HG03378 (cell line): ENCODE results near the gene CCDC138.

Experiments used
- ATAC-seq: cut with Tn5 transposase; IDR thresholded peaks from one replicate; pipeline ENCODE4 v1.9.1; 2021; ENCODE audit warnings: mild to moderate bottlenecking, moderate library complexity; ENCODE audit not compliant: unreplicated experiment

The CCDC138 gene

DNA sequence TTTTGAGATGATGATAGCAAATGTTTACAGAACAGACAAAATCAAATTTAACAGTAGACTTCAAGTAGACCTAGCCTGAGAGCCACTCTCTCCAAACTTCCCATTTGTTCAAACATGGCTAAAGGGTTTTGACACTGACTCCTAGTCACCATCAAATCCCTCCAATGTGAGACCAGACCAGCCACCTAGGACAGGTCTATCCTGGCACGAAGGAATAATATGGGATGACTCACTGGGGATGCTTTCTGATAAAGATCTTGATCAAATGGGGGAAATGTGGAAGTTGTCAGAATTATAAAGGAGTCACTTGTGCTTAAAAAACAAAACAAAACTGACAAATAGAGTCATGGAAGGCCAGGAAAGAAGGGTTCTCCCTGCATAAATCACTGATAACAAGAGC, 106.7 kb downstream of the CCDC138 start:
- ATAC-seq, result no peak

DNA sequence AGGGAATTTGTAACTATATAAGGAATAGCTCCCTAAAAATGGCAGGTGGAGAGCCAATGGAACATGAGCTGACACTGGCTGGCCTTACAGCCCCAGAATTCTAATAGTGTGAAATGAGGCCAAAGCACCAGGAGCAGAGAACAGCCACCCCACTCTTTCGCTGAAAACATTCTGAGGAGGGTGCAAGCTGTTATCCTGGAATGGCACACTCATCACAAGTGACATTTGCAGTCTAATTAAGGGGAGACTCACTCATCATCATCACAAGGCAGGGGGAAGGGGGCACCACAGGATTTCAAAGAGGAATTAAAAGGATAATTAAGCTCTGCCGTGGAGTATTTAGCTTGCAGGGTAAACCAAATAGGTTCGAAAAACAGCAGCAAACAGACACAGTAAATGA, 108.2 kb downstream of the CCDC138 start:
- ATAC-seq, result no peak

DNA sequence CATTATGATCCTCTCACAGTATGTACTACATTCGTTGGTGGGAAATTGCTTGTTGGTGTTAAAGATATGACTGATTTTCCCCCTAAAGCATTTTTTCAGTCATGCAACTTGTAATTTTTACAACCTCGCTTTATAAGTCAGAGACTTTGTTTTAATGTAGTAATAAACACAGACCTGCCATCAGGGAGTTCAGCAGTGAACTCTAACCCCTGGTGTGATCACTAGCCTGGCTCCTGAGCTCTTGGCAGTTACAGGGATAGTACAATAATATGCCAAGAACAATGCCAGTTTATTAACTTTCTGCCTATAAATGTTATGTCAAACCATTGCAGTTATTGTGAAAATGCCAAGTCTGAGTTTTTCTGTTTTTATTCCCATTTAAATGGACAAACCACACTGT, 108.6 kb downstream of the CCDC138 start:
- no peak for ATAC-seq

DNA sequence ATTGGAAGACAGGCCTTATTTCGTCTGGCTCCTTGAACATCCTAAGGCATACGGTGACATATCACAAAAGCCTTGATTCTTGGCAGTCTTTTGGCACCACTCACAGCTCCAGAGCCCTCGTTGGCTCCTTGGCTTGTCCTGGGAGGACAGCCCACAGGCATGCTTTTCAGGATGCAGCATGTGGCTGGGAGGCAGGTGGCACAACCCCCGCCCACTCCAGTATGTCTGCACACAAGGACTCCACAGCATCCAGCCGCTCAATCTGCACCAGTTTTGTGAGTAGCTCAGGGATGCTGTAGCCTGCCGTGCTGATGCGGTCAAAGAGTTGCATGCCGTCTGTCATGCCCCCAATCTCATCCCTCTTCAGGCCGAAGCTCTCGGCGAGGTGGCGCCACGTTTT, 110.2 kb downstream of the CCDC138 start:
- ATAC-seq, result no peak

DNA sequence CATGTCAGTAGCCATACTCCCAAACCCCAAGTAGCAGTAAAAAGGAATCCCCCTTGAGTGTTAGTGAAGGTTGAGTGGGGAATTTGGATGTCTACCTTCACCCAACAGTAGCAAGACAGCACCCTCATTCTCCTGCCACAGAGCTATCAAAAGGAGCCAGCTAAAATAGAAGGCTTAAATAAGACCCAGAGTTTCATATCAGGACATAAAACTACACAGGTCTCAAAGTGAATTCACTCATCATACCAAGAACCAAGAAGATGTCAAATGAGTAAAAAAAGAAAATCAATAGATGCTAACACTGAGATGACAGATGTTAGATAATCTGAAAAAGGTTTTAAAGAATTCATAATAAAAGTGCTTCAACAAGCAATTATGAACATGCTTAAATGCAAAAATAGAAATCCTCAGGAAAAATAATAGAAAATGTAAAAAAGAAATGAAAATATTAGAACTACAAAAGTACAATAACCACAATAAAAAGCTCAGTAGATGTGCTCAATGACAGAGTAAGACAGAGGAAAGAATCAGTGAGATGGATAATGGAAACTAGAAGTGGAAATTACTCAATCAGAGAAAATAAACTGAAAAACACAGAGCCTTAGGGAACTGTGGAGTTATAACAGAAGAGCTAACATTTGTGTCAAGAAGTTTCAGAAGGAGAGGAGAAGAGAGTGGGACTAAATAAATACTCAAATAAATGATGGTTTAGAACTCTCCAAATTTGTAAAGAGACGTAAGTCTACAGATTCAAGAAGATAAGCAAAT, 111.9 kb downstream of the CCDC138 start:
- no peak for ATAC-seq

DNA sequence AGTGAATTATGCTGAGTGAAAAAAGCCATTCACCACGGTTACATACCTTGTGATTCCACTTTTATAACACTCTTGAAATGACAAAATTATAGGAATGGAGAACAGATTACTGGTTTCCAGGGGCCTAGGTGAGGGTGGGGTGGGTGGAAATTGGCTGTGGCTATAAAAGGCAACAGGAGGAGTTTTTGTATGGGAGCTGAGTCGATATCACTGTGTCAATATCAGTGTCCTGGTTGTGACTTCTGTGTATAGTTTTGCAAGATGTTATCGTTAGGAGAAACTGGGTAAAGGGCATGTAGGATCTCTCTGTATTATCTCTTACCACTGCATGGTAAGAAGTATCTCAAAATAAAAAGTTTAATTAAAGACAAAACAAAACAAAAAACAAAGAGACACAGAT, 118.1 kb downstream of the CCDC138 start:
- ATAC-seq, result no peak

DNA sequence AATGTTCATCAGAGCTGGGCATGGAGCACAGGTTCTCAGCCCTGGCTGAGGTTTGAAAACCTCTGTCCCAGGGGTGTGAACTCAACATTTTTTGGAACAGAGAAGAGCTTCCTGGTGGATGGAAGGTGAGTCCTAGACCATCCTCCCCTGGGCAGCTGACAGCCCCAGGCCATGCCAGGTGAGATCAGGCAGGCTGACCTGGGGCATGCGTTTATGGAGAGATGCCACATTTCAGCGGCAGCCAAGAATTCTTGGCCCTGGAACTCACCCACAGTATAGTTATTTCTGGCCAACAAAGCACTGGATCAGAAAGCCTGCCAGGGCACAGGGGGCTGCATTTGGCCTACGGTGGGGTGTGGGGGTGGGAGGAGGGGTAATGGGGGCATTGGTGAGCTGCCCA, 118.6 kb downstream of the CCDC138 start:
- ATAC-seq, result no peak

DNA sequence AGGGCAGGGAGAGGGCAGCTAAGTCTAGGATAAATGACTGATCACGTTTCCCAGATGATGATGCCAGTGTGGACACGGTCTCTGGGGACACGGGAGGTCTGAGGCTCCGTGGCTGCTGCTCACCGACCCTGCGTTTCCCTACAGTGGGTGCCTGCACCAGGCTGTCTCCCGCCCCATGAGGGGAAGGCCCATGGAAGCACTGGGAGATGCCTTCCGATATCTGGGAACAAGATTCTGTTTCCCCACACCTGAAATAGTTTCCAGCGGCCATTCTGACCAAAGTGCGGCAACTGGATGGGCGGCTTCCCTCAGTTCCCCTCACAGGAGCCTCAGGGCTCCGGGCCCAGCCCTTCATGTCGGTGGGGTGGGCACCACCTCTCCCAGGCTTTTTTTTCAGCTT, 119.3 kb downstream of the CCDC138 start:
- ATAC-seq, result no peak

DNA sequence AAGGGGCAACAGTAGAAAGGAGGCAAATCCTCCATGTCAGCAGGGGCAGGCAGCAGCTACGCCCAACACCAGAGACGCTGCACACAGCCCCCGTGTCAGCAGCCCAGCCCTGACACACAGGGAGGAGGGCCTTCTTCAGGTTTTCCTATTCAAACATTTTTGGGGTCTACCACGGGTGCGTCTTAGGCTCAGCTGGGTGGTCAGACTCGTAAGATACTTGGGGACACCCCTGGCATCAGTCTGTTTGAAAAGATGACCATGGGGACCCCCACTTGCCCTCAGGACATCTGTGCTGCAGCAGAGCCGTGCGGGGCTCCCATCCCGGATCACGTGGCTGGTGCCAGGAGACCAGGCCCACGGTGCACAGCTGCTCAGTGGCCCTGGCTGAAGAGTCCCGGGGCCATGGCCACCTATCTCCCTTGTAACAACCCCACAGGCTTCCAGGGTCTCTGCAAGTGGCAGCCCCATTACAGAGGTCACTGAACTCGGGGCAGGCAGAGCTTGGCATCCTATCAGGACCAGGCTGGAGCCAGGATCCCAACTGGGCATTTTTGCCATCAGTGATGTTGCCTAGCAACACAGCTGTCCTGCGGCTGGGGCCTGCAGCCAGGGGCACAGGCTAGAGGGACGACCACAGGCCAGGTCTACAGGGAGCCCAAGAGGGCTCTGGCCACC, 120.0 kb downstream of the CCDC138 start:
- no peak for ATAC-seq

DNA sequence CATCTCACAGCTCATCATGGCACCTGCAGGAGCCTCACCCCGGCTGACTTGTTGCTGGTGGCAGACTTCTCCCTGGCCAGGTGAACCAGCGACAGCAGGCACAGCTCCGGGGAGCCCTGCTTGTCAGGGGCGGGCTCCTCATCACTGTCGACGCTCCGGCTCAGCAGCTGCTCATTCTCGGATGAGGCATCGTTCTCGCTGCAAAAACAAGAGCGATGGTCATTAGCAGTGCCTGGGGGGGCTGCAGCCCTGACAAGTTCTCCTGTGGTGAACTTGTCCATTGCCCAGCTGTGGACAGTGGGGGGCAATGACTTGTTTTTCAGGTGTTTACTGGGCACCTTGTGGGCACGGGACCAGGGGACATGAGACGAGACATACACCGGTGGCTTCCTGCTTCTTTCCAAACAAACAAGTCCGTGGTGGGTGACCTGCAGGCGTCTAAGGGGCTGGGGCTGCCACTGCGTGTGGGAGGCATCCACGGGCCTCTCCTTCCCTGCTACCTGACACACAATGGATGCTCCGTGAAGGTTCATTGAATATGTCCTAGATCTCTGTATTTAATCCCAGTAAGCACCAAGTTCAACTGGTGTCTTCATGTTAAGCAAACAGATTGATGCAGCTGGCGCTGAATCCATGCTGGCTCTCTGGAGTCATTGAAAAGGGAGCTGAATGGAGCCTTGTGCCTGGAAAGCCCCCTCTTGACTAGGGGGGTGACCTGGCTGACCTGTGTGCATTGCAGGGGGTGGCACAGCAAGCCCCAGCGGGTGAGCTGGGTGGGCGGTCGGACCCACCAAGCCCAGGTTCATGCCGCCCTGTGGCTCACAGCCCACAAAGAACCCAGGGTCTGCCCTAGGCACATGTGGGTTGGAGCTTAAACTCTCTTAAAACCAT, 121.5 kb downstream of the CCDC138 start:
- no peak for ATAC-seq

DNA sequence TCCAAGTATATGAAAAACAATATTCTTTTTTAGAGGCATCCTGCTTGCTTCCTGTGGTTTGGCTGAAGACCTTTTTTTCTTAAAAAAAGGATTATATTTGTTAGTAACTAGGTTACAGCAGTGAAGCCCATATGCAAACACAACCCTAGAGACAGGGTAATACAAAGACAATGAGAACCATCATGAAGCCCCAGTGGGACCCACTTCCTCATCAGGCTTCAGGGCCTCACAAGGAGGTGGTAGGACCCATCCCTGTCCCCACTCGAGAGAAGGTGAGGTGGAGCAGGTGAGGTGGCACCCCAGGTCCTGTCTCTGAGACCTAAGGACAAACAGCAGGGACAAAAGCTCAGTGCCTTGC, 122.1 kb downstream of the CCDC138 start:
- no peak for ATAC-seq

DNA sequence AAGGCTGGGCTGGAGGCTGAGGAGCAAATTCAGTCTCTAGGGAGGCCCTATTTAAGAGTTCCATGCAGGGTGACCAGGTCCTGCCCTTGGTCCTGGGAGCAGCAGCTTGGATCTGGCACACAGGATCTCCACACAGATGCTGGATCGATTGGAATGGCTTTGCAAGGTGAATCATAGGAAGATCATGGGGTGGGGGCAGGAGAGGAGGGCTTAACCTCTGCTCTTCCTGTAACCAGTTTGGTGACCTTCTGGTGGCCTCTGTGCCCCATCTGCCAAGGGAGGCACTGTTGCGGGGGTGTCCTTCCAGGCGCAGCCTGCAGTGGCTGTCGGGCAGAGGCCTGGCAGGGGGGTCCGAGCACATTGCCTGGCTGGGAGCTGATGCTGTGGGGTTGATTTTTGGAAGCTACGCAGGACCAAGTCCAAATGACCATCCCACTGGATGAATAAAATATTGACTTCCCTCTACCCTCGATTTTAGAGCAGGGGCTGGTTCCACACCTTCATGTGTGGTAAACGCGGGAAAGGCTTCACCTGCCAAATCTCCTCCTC, 122.8 kb downstream of the CCDC138 start:
- no peak for ATAC-seq

DNA sequence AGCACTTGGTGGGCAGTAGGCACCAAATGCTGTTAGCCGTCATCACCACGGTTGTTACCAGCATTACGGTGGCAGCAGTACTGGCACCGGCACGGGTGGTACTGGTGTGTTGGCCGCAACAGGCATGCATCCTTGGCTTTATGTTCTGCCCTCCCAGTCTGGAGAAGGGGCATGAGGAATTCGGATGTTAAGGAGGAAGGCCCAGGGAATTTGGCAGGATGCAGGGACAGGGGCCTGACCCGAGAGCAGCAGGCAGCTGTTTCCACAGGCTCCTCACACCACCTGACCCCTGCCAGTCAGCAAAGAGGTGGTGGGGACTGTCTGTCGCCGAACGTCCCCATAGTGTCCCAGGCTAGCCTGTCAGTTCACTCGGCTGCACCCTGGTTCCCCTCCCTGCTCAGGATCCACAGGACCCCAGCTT, 123.5 kb downstream of the CCDC138 start:
- ATAC-seq, result no peak

DNA sequence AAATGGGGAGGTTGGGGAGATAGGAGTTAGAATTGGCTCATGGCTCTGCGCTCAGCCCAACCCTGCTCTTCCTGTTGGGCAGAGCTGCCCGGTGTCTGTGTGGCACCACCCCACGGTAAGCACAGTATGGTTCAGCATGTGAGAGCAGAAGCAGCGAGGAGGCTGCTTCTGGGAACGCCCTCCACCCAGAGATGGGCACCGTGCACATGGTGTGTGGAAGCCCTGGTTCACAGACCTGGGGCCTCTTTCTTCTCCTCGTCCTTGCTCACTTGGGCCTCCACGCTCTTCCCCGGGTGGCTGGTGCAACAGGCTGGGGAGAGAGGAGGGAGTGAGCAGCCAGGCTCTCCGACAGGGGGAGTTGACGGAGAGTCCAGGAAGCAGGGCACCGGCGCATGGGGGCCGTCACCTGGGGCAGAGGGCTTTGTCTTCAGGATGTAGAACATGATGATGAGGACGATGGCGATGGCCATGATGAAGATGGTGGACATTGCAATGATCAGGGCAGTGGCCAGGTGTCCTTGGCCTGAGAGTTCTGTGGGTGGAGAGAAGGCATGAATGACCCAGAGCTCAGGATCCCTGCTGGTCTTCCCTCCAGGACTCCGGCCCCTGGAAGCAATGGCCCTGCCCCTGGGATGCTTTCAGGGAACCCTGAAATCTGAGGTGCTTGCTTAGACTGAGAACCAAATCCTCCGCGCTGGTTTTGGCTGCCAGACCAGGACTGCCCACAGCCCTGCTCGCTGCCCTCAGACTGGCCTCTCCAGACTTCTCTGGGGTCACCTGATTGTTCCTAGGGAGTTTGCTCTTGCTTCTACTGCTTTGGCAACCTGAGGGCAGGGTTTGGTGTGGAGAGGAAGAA, 124.2 kb downstream of the CCDC138 start:
- ATAC-seq, result no peak

DNA sequence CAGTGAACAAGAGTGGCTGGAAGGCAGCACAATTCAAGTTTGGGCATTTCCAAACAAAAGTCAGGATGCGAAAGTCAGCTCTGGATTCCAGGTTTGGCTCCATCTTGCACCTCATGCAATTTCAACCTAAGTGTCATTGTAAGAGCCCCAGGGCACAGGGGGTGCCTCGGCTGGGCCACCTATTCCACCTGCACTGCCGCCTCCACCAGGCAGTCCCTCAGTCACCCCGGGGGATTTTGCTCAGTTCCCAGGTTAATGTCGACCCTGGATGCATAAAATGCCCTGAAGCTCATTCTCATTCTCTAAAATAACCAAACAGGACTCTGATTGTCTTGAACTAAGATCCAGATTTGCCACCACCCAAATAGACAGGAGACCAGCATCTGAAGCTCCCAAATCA, 124.8 kb downstream of the CCDC138 start:
- no peak for ATAC-seq

DNA sequence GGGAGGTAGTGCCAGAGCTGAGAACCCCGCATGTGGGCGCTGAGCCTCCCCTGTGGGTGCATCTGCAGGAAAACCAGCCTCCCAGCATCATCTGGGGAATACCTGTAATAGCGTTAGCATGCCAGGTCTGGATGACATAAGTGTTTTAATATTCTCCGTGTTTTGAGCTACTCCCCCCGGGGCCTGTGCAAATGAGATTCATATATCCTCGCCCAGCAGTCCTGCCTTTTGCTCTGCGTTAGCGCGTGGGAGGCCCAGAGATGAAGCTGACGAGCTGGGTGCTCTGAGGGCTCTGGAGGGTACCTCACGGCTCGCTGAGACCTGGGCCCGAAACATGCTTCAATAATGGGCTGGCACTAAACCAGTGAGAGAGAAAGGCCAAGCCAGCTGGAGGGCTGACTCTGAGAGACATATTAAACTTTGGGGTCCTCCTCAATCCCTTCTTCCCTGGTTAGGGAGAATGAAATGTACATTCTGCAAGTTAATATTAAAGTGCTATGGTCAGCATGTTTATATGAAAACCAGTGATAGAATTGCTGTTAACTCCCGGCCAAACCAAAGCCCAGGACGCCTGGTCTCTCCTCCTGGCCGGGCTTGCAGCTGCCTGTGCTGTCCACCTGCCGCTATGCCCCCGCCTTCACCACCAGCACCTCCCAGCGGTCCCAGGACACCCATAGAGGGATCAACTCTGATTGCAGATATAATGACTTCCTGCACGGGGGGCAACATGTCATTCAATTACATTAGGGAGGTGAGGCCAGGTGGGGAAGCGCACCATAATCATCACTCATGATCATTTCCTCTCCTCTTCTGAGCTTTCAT, 125.4 kb downstream of the CCDC138 start:
- no peak for ATAC-seq

DNA sequence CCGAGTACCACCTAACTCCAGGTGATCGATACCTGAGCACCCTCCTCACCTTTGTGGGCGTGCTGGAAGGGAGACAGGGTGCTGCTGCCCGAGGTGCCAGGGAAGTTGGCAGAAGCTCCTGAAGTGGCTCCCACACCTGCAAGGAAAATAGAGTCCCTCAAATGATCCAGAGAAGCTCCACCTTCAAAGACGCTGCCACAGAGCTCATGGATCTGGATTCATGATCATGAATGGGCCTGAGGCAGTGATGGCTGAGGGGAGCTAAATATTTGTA, 126.0 kb downstream of the CCDC138 start:
- ATAC-seq, result no peak

DNA sequence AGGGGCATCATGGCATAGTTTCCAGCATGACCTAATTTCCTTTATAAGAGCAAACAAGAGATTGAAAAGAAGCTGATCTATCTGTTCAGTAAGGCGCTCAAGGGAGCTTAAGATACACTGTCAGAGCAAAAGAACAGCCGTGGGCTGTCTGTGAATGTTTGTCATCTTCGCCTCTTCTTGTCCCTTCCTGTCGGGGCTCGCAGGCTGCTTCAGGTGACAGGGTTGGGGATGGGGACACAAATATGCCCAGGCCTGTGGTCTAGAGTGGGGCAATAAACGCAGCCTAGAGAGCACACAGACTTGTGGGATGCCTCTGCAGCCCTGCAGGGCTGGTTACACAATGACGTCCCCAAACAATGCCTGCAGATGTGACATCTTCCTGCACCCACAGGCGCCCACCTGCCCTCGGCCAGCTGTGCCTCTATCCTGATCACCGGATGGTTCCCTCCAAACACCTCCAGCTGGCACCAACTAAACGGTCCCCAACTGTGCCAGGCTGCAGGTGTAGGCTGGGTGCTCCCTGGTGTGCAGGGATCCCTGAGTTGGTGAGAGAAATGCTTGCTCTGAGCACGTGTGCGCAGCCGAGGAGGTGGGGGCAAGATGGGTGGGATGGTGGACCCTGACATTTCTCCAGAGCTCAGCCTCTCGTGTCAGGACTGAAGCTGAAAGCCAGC, 129.7 kb downstream of the CCDC138 start:
- ATAC-seq, result no peak

DNA sequence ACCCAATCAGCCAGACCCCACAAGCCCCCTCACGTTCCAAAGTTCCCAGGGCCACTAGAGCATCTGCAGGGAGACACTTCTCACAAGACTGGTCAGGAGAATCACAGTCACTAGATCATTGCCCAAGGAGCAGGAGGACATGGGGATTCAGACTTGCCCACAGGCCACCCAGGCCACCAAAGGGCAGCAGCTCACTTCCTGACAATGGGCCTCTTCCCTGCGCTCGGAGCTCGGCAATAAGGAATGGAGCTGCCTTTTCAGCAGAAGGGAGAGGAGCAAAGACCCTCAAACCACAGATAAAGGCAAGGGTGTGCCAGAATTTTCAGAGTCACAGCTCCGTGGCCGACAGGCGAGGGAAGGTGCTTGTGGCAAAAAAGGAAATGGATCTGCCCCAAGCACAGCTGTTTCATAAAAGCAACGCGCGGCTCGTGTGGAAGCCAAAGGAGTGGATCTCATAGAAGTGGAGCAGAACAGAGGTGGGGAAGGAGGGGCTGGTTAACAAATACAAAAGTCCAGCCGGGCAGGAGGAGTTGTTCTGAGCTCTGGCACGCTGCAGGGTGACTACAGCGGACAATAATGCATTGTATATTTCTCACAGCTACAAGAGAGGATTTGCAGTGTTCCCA, 130.3 kb downstream of the CCDC138 start:
- no peak for ATAC-seq
